Activated naive CD8-positive, alpha-beta T cell treated with anti-CD3 and anti-CD28 coated beads, Interleukin-2, amount 50 U/mL, for 24 hours (primary cell): ENCODE data around the gene CRB1.

ENCODE experiments used
- ATAC-seq: fragments of 150-1000 bp; cut with Tn5 transposase; one replicate; pipeline ENCODE4 v1.10.0; 2021
- DNase-seq: peaks from one replicate; pipeline ENCODE4 v3.0.0; 2021
- H3K27ac Mint-ChIP-seq: one replicate; pipeline ENCODE4 v1.8.0; 2021; ENCODE audit warnings: mild to moderate bottlenecking, mixed read lengths
- H3K27me3 Mint-ChIP-seq: one replicate; pipeline ENCODE4 v1.8.0; 2021; ENCODE audit warnings: mixed read lengths
- H3K36me3 Mint-ChIP-seq: one replicate; pipeline ENCODE4 v1.8.0; 2021; ENCODE audit warnings: low read depth, mixed read lengths
- H3K4me1 Mint-ChIP-seq: one replicate; pipeline ENCODE4 v1.8.0; 2021; ENCODE audit warnings: mixed read lengths
- H3K4me3 Mint-ChIP-seq: one replicate; pipeline ENCODE4 v1.8.0; 2021; ENCODE audit warnings: mild to moderate bottlenecking, moderate library complexity, mixed read lengths
- H3K9me3 Mint-ChIP-seq: one replicate; pipeline ENCODE4 v1.8.0; 2021; ENCODE audit warnings: mixed read lengths

The CRB1 gene

GRCh38 chr1:197429372-197429771 lies 161.3 kb downstream of the CRB1 start:
- Mint-ChIP-seq H3K36me3 (no peaks in the 10 kb centered on the region), H3K9me3 (no peaks in the 10 kb centered on the region), H3K27ac (no peak overlapping the region), H3K27me3 (no peaks in the 10 kb centered on the region), H3K4me1 (no peaks in the 10 kb centered on the region), H3K4me3 (no peak overlapping the region)
- DNase-seq (no peak), ATAC-seq (no peak)

- H3K27me3 Mint-ChIP-seq, result no peaks in the 10 kb centered on the region
- DNase-seq (no peak), ATAC-seq (no peak)
- H3K27ac Mint-ChIP-seq, result no peak overlapping the region
- H3K4me3 Mint-ChIP-seq, result no peak overlapping the region
- no peaks in the 10 kb centered on the region for H3K9me3 Mint-ChIP-seq
- H3K36me3 Mint-ChIP-seq, result no peaks in the 10 kb centered on the region
- no peaks in the 10 kb centered on the region for H3K4me1 Mint-ChIP-seq
Measured at GRCh38 chr1:197435224-197435623, 167.2 kb downstream of the CRB1 start.

- Mint-ChIP-seq H3K27me3 (peaks cover 3% of the 10 kb centered on the region), H3K4me3 (no peak overlapping the region), H3K4me1 (no peaks in the 10 kb centered on the region), H3K9me3 (no peaks in the 10 kb centered on the region), H3K27ac (no peak overlapping the region), H3K36me3 (no peaks in the 10 kb centered on the region)
- DNase-seq (no peak), ATAC-seq (no peak)
Measured at GRCh38 chr1:197437601-197438000, 169.5 kb downstream of the CRB1 start.

DNA sequence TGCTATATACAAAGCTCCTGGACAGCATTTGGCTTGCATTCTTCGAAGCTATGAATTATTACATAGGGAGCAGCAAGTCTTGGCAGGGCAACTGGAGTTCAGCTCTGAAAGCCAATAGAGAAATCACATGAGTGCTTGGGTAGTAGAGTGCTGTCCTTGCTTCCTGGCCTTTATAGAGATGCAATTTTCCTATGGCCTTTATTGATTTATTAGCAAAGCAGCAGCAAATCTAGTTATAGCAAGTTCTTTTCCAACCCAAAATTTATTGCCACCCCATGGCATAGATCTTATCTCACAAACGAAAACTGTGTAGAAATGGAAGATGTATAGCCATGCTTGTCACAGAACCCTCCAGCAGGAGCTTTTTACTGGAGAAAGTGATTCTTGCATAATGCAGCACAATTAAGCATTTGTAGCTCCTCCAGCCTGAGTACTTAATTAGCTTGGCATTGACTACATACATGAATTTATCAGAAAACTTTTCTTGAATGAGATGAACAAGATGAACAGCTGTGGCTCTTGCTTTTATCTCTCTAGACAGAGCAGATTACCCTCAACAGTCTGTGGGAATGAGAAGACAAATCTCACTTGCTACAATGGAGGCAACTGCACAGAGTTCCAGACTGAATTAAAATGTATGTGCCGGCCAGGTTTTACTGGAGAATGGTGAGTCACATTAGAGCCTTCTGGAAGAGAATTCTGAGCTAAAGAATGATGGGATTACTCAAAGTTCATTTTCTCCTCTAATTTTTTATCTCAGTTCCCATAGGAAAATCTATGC lies 170.1 kb downstream of the CRB1 start:
- peaks cover 3% of the 10 kb centered on the region for H3K27me3 Mint-ChIP-seq
- H3K9me3 Mint-ChIP-seq, result no peaks in the 10 kb centered on the region
- H3K27ac Mint-ChIP-seq, result no peak overlapping the region
- no peak overlapping the region for H3K4me3 Mint-ChIP-seq
- DNase-seq (no peak), ATAC-seq (no peak)
- H3K36me3 Mint-ChIP-seq, result no peaks in the 10 kb centered on the region
- no peaks in the 10 kb centered on the region for H3K4me1 Mint-ChIP-seq

- ATAC-seq, result no peak
- no peaks in the 10 kb centered on the region for H3K36me3 Mint-ChIP-seq
- no peaks in the 10 kb centered on the region for H3K4me1 Mint-ChIP-seq
- no peak overlapping the region for H3K4me3 Mint-ChIP-seq
- H3K27me3 Mint-ChIP-seq, result peaks cover 3% of the 10 kb centered on the region
- no peak for DNase-seq
- no peak overlapping the region for H3K27ac Mint-ChIP-seq
- no peaks in the 10 kb centered on the region for H3K9me3 Mint-ChIP-seq
Measured at GRCh38 chr1:197439708-197440280, 171.7 kb downstream of the CRB1 start.

- no peaks in the 10 kb centered on the region for H3K4me1 Mint-ChIP-seq
- no peak overlapping the region for H3K27ac Mint-ChIP-seq
- ATAC-seq (no peak), DNase-seq (no peak)
- H3K36me3 Mint-ChIP-seq, result no peaks in the 10 kb centered on the region
- H3K4me3 Mint-ChIP-seq, result no peak overlapping the region
- H3K27me3 Mint-ChIP-seq, result peaks cover 3% of the 10 kb centered on the region
- H3K9me3 Mint-ChIP-seq, result no peaks in the 10 kb centered on the region
Measured at GRCh38 chr1:197440715-197441114, 172.7 kb downstream of the CRB1 start.

- Mint-ChIP-seq H3K27ac (no peak overlapping the region), H3K36me3 (no peaks in the 10 kb centered on the region), H3K27me3 (peaks cover 3% of the 10 kb centered on the region), H3K9me3 (no peaks in the 10 kb centered on the region), H3K4me3 (no peak overlapping the region), H3K4me1 (no peaks in the 10 kb centered on the region)
- no peak for ATAC-seq
- DNase-seq, result no peak
Measured at GRCh38 chr1:197441999-197442414, 174.0 kb downstream of the CRB1 start.

- no peak overlapping the region for H3K4me3 Mint-ChIP-seq
- no peak for ATAC-seq
- H3K9me3 Mint-ChIP-seq, result no peaks in the 10 kb centered on the region
- H3K4me1 Mint-ChIP-seq, result peaks cover 3% of the 10 kb centered on the region
- no peak overlapping the region for H3K27ac Mint-ChIP-seq
- no peaks in the 10 kb centered on the region for H3K36me3 Mint-ChIP-seq
- no peak for DNase-seq
- H3K27me3 Mint-ChIP-seq, result peaks cover 3% of the 10 kb centered on the region
Measured at GRCh38 chr1:197444755-197445154, 176.7 kb downstream of the CRB1 start.

GRCh38 chr1:197448121-197448779 lies 180.2 kb downstream of the CRB1 start:
- ATAC-seq (no peak), DNase-seq (no peak)
- Mint-ChIP-seq H3K9me3 (no peaks in the 10 kb centered on the region), H3K4me1 (peaks cover 3% of the 10 kb centered on the region), H3K27ac (no peak overlapping the region), H3K27me3 (no peaks in the 10 kb centered on the region), H3K36me3 (no peaks in the 10 kb centered on the region), H3K4me3 (no peak overlapping the region)

GRCh38 chr1:197451381-197451780 lies 183.3 kb downstream of the CRB1 start:
- peaks cover 3% of the 10 kb centered on the region for H3K4me1 Mint-ChIP-seq
- DNase-seq, result no peak

DNA sequence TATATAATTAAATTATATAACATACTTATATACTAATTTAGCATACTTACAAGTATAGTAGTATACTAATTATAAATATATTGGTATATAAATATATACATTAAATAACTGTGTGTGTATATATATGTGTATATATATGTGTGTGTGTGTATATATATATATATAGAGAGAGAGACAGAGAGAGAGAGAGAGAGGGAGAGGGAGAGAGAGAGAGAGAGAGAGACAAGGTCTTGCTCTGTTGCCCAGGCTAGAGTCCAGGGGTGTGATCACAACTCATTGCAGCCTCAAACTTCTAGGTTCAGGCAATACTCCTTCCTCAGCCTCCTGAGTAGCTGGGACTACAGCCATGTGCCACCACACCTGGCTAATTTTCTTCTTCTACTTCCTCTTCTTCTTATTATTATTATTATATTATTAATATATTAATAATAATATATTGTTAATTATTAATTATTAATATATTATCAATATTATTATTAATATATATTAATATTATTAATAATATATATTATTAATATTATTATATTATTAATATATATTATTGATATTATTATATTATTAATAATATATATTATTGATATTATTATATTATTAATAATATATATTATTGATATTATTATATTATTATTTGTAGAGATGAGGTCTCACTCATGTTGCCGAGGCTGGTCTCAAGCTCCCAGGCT lies 185.5 kb downstream of the CRB1 start:
- Mint-ChIP-seq H3K4me3 (no peak overlapping the region), H3K27me3 (no peaks in the 10 kb centered on the region), H3K27ac (no peak overlapping the region), H3K36me3 (no peaks in the 10 kb centered on the region), H3K9me3 (no peaks in the 10 kb centered on the region), H3K4me1 (peaks cover 1% of the 10 kb centered on the region)
- ATAC-seq (no peak), DNase-seq (no peak)

More at GRCh38 chr1:197451381-197451780, 183.3 kb downstream of the CRB1 start:
- no peaks in the 10 kb centered on the region for H3K9me3 Mint-ChIP-seq
- H3K27me3 Mint-ChIP-seq, result no peaks in the 10 kb centered on the region
- no peak overlapping the region for H3K4me3 Mint-ChIP-seq
- H3K36me3 Mint-ChIP-seq, result no peaks in the 10 kb centered on the region
- no peak overlapping the region for H3K27ac Mint-ChIP-seq
- no peak for ATAC-seq

- Mint-ChIP-seq H3K4me3 (no peak overlapping the region), H3K36me3 (no peaks in the 10 kb centered on the region), H3K9me3 (no peaks in the 10 kb centered on the region), H3K4me1 (no peaks in the 10 kb centered on the region), H3K27ac (no peak overlapping the region), H3K27me3 (no peaks in the 10 kb centered on the region)
- no peak for DNase-seq
- ATAC-seq, result no peak
Measured at GRCh38 chr1:197462539-197462938, 194.5 kb downstream of the CRB1 start.

GRCh38 chr1:197463142-197463541 lies 195.1 kb downstream of the CRB1 start:
- H3K4me1 Mint-ChIP-seq, result no peaks in the 10 kb centered on the region

DNA sequence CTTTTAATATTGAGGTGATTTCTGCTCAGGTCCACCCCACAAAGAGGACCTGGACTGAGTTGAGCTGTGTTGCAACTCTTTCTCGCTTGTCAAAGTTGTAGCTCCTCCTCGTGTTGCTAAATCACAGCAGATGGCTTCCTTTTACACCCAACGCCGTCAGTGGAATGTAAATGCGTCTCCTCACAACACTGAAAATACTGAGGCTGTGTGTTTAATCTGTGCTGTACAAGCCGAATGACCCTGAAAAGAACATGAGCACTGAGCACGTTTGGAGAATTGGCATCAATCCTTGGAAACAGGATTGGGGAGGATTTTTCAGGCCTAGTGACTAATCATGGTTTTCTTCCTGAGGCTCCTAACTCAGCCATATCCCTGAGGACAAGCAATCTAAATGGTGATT lies 196.0 kb downstream of the CRB1 start:
- Mint-ChIP-seq H3K27me3 (no peaks in the 10 kb centered on the region), H3K4me3 (no peak overlapping the region), H3K9me3 (no peaks in the 10 kb centered on the region), H3K4me1 (no peaks in the 10 kb centered on the region), H3K36me3 (no peaks in the 10 kb centered on the region), H3K27ac (no peak overlapping the region)
- DNase-seq, result no peak
- no peak for ATAC-seq

More at GRCh38 chr1:197463142-197463541, 195.1 kb downstream of the CRB1 start:
- Mint-ChIP-seq H3K27me3 (no peaks in the 10 kb centered on the region), H3K36me3 (no peaks in the 10 kb centered on the region), H3K27ac (no peak overlapping the region), H3K4me3 (no peak overlapping the region), H3K9me3 (no peaks in the 10 kb centered on the region)
- ATAC-seq (no peak), DNase-seq (no peak)
